CD1c-positive myeloid dendritic cell (primary cell): Measurements from ENCODE around the gene CDKAL1.
"Not testable (repeated sequence)": the region's sequence is repeated elsewhere in the genome, so short reads cannot be mapped to it uniquely, and the experiment has no call there.

Source experiments
- DNase-seq: peaks from one replicate; pipeline ENCODE4 v3.0.0-alpha.2; 2016; ENCODE audit errors: extremely low spot score

CDKAL1 gene

DNA sequence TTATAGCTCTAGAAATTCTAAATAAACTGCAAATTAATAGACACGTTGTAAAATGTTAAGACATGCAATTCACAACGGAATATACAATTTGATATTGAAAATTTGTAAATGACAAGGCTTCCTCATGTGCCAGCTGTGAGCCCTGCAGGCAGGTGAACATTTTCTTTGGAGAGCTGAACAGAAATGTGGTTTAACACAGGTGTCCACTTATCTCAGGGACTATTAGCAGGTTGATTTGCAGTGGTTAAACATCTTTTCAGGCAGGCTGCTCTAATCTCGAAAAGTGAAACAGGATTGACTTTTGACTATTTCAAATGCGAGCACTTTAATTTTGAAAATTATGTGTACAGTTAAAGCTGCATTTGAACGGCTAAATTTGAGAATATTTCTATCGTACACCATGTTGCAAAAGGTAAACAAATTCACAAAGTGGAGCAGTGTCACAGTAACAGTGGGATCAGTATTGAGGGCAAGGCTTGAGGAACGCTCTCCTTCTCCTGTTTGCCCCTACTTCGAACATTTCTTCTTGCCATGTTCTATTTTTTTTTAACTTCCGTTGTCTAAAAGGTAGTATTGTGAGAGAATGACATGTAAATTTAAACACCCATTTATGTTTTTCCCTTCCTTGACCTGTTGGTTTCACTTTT is 210.8 kb downstream of the CDKAL1 start:
- no peak for DNase-seq

DNA sequence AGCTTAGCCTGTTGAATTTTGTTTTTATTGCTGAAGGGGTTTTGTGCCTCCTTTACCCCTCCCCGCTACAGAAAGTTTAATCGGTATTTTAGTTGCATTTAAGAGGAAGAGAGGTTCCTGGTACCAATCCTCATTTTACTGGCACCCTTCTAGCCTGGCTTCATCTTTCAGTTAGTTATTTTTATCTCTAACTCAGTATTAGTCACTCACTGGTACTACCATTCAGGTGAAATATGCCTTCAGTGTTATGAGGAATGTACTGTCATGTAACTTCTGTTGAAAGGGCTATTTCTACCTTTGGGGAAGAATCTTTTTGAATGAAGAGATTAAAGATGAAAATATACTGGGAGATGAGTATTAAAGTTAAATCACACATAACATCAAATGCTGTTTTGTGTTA is 211.8 kb downstream of the CDKAL1 start:
- DNase-seq = no peak

DNA sequence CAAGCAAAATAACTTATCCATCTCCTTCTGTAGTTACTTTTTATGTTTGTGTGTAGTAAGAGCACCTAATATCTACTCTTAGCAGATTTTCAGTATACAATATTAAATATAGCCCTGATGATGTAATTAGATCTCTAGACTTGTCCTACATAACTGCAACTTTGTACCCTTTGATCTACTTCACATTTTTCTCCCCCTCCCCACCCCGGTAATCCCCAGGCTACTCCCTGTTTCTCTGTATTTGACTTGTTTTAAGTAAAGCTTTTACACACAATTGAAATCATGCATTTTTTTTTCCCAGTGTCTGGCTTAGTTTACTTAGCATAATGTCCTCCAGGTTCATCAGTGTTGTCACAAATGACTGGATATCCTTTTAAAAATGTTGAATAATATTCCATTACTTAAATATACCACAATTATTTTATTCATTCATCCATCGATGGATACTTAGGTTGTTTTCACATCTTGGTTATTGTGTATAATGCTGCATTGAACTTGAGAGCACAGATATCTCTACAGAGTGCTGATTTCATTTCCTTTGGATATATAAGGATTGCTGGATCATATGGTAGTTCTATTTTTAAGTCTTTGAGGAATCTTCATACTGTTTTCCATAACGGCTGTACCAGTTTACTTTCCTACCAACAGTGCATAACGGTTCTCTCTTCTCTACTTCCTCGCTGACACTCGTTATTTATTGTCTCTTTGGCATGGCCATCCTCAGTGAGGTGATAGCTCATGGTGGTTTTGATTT is 212.7 kb downstream of the CDKAL1 start:
- no peak for DNase-seq

DNA sequence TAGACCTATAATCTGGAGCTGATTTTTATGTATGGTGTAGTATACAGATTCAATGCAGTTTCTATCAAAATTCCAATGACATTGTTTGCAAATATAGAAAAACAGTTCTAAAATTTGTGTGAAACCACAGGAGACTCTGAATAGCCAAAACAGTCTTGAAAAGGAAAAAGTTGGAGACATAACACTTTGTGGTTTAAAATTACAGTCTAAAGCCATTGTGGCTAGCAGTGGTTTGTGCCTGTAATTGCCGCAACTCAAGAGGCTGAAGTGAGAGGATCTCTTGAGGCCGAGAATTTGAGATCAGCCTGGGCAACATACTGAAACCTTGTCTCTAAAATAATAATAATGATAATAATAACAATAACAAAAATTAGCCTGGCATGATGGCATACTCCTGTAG is 213.7 kb downstream of the CDKAL1 start:
- no peak for DNase-seq

DNA sequence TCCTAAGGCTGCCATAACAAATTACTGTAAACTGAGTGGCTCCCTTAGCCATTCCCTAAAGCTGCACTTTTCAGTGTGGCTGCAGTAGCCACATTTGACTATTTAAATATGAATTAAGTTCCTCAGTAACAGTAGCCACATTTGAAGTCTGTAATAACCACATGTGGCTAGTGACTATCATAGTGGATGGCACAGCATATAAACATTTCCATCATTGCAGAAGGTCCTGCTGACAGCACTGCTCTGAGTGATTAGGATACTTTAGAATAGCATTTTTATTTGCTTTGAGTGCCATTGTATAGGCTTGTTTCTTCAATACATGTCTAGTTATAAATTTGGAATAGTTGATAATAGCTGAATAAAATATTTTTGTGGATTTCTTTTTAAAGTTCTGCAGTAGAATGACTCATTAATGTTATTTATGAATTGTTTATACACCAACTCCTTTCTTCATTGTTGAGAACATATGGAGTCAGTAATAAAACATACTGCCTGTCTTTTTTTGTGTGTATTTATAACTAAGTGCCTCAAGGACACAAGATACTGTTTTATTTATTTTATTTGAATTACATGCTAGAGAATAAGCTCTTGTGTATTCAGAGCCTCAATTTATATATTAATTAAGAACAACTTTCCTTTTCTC is 217.2 kb downstream of the CDKAL1 start:
- no peak for DNase-seq

DNA sequence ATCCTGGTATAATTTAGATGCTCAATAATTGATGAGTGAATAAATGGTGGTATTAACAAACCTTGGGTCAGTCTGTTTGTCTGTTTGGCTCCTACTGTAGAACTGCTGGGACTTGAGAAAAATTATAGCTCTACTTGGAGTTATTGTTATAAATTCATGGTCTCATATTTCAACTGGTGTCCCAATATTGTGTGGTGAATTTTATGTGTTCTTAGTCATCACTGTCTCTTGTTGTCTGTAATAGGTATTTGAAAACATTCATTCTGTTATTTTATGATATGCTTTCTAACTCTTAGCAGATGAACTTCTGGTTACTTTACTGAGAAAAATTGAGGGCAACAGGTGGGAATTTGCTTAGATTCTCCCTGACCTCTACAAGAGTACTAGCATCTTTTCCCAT is 221.4 kb downstream of the CDKAL1 start:
- DNase-seq = no peak

DNA sequence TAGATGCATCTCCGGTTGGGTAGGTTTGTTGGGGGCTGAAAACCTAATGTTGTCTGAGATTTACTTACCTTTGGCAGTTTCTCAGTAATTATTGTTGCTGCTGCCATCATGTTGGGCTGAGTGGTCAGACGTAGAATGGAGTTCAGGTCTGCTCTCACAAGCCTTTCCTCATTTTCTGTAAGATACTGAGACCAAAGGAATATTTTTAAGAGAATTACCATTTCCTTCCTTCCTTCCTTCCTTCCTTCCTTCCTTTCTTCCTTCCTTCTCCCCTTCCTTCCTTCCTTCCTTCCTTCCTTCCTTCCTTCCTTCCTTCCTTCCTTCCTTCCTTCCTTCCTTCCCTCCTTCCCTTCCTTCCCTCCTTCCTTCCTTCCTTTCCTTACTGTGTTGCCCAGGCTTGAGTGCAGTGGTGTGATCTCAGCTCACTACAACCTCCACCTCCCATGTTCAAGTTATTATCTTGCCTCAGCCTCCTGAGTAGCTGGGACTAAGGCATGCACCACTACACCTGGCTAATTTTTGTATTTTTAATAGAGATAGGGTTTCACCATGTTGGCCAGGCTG is 222.4 kb downstream of the CDKAL1 start:
- not testable (repeated sequence) for DNase-seq

DNA sequence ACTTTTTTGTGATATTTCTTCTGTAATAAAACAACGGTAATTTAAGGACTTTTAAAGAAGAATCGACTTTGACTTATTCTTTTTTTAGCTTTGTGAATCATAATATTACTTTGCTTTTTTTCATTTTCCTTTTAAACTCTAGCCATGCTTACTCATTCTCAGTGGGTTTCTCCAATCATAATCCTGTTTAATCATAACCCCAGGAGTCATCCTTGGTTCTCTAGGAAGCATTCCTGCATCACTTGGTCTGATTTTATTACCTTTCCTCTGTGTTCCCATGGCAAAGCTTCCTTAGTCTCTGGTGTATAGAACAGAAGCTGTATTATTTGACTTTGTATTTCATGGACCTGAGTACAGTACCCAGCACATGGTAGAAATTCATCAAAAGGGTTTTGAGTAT is 223.5 kb downstream of the CDKAL1 start:
- DNase-seq = no peak

DNA sequence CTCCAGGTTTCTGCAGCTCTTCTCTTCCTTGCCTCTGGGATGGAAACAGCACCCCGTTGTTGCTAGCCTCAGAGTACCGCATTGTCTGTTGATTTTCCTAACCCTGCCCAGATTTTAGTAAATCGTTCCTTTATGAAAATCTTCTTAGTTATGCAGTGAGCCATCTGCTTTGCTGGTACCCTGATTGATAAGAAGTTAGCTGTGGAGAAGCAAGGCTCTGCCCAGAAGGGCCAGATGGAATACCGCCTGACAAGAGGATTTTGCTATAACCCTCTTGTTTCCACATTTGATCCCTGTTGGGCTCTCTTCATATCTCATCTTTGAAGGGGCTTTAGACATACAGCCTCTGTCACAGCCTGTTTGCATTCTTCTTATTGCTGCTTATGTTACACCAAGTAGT is 229.0 kb downstream of the CDKAL1 start:
- no peak for DNase-seq

DNA sequence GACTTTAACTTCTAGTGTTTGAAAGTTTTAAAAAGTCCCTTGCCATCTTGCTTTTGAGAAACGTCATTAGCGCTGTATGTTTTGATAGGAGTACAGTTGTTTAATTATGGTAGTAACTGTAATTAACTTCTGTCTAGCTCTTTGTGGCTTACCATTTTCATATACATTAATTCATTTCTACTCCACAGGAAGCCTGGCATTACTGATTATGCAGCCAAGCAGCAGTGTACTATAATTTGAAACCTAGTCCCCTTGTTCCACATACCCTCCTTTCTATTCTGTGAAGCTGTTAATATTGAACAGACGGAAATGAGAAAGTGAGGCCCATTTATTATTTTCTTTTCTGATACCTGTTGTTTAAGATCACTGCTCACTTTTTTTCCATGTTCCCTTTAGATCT is 235.4 kb downstream of the CDKAL1 start:
- no peak for DNase-seq

DNA sequence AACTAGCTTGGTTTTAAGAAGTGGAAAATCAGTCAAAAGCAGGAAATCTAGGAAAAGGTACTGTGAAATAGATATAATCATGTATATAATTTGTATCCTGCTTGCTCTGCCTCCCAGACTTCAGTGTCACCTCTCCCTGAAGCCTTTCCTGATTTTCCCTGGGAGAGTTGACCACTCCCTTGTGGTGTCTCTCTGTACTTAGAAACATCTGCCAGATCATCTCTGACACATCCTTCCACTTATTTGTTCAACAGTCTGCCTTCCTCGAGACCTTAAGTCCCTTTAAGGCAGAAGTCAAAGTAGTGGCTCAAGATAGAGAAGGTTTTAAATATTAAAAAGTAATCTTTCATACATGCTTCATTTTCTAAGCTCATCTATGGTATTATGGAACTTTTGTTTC is 236.5 kb downstream of the CDKAL1 start:
- DNase-seq = no peak

DNA sequence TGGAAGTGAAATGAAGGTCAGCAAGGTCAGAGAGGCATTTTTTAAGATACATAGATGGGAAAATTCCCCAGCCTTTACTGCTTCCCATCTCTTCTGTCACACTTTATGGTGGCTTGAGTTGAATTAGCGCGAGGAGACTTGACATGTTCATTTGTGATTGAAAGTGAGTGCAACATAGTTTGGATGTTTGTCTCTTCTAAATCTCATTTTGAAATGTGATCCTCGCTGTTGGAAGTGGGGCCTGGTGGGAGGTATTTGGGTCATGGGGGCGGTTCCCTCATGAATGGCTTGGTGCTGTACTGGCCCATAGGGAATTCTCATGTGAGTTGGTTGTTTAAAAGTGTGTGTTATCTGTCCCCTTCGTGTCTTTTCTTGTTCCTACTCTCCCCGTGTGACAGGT is 237.2 kb downstream of the CDKAL1 start:
- DNase-seq = no peak

DNA sequence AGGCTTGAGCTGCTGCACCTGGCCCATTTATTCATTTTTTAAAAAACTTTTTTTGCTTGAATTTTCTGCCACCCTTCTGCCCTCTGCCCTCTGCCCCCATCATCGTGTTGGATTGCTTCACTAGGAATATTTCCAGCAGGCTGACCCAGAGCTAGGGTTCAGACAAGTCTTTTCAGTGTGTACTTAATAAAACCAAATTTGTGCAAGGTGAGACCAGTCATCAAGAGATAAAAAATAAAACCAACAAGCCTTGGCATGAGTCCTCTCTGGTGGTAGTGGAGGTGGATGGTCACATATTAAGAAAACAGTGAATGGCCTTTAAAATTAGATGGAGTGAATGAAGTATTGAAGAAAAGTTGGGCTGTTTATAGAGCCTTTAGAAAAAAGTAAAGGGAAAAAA is 239.6 kb downstream of the CDKAL1 start:
- DNase-seq = no peak

DNA sequence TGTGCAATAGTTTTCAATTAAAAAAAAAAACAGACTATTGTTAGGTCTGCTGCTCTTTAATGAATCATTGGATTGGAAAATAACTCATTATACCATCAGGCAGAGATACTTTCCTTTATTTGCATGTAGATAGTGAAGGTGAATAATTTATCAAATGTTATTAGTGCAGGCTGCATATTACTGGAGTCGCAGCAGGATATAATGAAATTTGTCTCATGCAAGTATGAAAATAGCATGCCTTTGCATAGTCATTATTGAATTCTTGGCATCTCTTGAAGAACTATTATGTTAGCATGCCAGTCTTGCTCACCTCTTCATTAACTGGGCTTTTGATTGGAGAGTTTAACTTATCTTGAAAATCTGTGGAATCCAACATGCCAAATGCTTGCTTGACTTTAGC is 241.7 kb downstream of the CDKAL1 start:
- DNase-seq = no peak

DNA sequence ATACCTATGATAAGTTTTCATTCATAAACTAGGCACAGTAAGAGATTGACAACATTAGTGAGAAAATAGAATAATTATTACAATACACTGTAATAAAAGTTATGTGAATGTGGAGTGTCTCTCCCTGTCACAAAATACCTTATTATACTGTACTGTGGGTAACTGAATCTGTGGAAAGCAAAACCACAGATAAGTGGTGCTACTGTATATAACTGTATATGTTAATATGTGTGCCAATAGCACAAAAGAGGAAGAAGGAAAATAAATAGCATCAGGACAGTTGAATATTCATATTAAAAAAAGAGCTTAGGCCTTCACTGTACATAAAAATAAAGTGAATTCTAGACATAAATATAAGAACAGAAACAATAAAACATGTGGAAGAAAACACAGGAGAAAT is 243.5 kb downstream of the CDKAL1 start:
- no peak for DNase-seq

DNA sequence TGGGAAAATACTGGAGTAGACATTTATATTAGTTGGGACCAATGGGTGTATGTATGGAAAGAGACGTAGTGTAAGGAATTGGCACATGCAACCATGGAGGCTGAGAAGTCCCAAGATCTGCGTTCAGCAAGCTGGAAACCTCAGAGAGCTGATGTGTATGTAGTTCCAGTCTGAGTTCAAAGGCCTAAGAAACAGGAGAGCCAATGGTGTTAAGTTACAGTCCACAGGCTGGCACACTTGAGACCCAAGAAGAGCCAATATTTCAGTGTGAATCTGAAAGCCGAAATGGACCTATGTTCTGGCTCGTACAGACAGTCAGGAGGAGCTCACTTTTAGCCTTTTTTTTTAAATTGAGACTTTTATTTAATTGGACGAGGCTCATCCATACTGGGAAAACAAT is 244.2 kb downstream of the CDKAL1 start:
- DNase-seq = no peak

DNA sequence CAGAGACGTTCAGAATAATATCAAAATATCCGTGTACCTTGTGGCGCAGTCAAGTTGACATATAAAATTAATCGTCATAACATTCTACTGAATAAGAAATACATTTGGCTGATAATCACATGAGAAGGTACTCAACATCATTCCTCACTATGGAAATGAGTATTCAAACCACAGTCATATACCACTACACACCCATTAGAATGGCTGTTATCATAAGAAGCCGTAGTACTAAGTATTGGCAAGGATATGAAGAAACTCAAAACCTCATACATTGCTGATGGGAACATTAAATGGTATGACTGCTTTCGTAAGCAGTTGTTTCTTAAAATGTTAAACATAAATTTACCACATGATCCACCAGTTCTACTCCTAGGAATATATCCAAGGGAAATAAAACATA is 244.7 kb downstream of the CDKAL1 start:
- no peak for DNase-seq

DNA sequence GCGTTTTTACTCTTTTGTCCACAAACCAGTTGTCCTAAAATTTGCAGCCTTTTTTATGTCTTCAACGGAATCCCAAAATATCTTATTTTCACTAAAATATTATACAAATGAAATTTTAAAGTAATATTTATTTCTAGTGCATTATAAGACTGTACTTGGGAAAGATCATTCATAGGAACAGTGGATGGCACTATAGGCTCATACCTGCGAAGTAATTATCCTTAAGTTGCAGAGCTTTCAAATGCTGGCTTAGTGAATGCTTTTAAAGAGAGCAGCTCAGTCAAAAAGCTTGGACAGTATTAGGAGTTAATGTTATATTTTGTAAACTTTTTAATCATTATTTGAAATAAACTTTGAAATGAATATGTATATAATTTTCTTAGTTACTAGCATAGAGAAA is 254.9 kb downstream of the CDKAL1 start:
- no peak for DNase-seq

DNA sequence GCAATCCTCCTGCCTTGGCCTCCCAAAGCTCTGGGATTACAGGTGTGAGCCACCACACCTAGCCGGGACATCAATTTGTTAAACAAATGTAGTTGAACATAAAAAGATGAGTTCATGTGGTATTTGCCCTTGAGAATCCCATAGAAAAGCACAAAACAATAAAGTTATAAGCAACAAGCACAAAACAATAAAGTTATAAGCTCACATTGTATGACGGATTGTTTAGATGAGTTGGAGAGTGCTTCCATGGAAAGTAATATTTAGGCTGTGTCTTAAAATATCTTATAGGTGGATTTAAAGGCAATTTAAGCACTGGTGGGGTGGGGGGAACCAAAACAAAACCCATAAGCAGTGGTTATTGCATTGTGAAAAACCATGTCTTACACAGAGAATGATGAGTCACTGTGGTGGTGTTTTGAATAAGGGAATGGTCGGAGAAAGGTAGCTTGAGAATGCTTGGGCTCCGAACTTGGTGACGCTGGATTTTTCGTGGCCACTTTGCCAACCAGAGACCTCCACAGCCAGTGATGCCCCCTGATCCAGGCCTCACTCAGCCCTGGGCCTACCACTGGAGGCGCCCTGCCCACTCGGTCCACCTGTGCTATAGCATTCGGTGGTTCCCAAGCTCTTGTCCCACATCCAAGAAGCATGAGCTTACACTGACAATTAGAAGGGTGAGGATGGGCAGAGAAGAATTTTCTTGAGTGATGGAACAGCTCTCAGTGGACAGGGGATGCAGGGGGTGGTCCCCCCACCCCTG is 256.0 kb downstream of the CDKAL1 start:
- no peak for DNase-seq

DNA sequence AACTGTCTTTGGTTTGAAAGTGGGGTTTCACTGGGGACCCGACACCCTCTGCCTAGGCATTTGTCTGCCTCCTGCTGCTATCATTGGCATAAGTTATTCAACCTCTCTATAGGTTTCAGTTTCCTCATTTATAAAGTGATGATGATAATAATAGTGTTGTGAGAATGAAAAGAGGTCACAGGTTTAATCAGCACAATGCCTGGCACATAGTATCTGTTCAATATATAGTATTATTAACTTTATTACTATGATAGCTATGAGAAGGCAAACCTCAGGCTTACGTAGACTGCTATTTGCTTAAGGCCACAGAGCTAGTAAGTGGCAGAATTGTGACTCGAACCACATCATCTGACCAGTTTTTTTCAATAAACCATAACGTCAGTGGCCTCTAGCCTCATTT is 256.8 kb downstream of the CDKAL1 start:
- no peak for DNase-seq

DNA sequence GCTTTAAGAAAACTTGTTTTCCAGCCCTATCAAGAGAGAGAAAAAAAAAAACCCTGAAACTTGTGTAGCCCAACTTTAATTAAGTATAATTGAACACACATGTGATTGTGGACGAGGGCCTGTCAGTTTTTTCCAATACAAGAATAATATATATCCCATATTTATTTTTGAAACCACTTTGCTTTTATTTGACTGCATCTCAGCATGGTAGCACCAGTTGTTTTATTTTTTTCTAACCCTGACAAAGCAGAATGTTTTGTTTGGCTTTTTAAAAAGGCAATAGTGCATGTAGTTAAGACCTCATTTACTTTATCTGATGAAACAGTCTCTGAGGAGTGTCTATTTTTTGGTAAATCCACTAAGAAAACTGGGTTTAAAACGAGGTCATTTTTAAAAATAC is 257.7 kb downstream of the CDKAL1 start:
- DNase-seq = no peak

DNA sequence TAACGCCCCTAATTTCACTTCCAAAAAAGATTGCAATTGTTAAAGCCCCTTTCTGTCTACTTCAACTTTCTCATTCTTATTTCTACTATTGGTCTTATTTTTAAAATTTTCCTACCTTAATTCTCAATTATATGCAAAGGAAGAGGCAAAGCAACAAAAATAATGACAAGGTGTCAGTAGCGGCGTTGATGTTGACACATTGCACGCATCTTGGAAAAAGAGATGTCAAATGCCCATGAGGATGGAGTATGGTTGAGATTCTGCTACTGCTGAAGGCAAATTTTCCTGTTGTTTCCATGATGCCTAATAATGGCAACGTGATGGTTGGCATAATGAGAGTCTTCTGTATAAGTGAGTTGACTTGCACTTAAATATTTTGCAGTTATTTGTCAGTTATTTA is 258.9 kb downstream of the CDKAL1 start:
- no peak for DNase-seq
